Stimulated activated naive CD8-positive, alpha-beta T cell treated with anti-CD3 and anti-CD28 coated beads, Interleukin-15, Interleukin-2, amounts not matched to agents 100 U/mL and 50 U/mL, for 24 hours (primary cell): ENCODE data around the gene EFEMP2.
A peak's percentile ranks its signal among the peaks of the same experiment; 100 is the strongest.

ENCODE experiments used
- ATAC-seq: fragments of 150-1000 bp; cut with Tn5 transposase; one replicate; pipeline ENCODE4 v1.10.0; 2021
- DNase-seq: peaks from one replicate; pipeline ENCODE4 v3.0.0; 2021

The EFEMP2 gene

GRCh38 chr11:65885231-65885630, 12.6 kb upstream of the EFEMP2 start:
- DNase-seq, result no peak
- no peak for ATAC-seq

GRCh38 chr11:65884716-65885092, 12.1 kb upstream of the EFEMP2 start:
- DNase-seq, result peak; percentile 88

DNA sequence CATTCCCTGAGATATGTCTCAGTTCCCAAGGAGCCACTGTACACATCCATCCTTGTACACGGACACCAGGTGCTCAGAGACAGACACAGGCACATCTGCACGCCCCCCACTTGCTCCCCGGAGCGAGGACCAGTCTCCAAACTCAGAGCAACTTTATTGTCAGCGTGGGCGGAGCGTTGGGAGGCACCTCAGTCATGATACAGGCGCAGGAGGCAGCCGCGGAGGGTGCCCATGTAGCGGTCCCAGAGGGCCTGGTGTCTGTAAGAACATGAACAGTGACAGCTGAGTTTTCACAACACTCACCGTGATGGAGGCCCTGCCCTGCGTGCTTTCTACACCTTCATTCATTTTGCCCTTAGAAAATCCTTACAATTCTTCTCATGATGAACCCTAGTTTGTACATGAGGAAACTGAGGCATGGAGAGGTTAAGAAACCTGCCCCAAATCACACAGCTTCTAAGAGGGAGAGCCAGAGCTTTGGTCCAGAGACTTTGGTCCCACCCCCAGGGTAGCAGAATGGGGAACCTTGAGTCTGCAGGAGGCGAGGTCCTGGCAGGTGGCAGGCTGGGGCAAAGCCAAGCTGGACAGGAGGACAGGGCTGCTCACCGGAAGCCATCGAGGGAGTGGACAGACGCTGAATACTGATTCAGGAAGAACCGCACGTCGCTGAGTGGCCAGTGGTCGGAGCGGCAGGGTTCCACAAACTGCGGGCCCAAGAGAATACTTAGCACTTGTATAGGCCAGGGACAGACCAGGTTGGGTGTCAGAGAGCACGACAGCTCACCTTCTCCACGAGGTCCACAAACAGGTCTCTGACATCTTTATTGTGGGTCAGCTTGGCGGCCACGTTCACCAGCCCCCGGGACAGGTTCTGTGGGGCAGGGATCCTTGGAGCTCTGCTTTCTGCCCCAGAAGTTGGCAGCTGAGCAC, 11.5 kb upstream of the EFEMP2 start:
- ATAC-seq (no peak), DNase-seq (no peak)

More at GRCh38 chr11:65884716-65885092, 12.1 kb upstream of the EFEMP2 start:
- ATAC-seq, result peak; percentile 44

GRCh38 chr11:65883058-65883761, 10.6 kb upstream of the EFEMP2 start:
- no peak for DNase-seq

DNA sequence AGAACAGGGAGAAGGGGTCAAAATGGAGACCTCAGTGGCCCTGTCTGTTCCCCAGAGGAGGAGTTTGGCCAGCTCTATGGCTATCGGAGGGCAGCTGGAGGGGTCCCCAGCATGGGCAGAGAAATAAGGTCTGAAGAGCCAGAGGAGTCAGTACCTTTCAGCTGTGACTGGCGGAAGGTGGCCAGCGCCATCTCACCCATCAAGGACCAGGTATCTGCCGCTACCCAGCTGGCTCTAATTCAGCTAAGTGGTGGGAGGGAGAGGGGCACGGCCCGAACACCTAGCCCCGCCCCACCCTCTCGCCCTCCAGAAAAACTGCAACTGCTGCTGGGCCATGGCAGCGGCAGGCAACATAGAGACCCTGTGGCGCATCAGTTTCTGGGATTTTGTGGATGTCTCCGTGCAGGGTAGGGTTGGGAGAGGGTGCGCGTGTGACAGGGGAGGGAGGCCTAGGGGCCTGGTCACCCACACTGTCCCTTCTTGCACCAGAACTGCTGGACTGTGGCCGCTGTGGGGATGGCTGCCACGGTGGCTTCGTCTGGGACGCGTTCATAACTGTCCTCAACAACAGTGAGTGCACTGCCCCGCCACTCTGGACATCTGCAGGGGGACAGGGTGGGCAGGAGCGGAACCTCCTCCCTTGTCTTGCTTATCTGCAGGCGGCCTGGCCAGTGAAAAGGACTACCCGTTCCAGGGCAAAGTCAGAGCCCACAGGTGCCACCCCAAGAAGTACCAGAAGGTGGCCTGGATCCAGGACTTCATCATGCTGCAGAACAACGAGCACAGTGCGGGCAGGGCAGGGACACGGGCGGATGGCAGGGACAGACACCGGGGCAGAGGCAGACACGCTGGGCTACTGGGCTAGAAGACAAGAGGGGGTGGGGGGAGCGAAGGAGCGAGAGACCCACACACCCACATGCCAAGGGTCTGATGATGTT, 9.8 kb upstream of the EFEMP2 start:
- DNase-seq (no peak), ATAC-seq (no peak)

More at GRCh38 chr11:65883058-65883761, 10.6 kb upstream of the EFEMP2 start:
- no peak for ATAC-seq

DNA sequence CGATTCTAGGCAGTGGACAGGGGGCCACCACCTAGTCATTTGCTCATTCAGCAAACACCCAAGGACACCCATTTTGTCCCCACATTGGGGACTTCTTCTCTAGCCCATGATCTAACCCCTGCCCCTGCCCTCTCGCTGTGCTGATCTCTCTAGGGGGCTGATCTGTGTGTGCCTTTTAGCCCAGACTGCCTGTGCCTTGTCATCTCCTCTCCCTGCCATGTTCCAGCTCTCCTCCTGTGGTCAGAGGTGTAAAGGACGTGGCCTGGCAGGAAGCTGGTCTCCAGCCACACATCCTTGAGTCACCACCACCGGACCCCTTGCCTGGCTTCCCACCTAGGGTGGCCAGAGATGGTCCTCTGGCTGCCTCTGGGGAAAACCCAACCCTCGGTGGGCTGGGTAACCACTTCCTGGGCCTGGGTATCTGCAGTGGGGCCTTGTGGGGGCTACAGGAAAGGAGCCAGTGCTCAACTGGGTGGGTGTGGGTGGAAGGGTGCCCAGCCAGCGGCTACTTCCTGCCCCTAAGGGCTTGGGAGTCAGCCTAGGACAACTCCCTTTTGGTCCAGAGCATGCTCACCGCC, 8.3 kb upstream of the EFEMP2 start:
- DNase-seq (peak; percentile 50), ATAC-seq (peak; percentile 36)

GRCh38 chr11:65880027-65880426, 7.4 kb upstream of the EFEMP2 start:
- DNase-seq, result no peak
- ATAC-seq, result no peak

- ATAC-seq (peak; percentile 76), DNase-seq (peak; percentile 72)
These were observed 7.0 kb upstream of the EFEMP2 start, which contains the start of gene CTSW for GRCh38 chr11:65879617-65880016. TSS of gene CTSW (plus strand) at chr11:65879837. CDS start at chr11:65879855, 18 bp downstream.

DNA sequence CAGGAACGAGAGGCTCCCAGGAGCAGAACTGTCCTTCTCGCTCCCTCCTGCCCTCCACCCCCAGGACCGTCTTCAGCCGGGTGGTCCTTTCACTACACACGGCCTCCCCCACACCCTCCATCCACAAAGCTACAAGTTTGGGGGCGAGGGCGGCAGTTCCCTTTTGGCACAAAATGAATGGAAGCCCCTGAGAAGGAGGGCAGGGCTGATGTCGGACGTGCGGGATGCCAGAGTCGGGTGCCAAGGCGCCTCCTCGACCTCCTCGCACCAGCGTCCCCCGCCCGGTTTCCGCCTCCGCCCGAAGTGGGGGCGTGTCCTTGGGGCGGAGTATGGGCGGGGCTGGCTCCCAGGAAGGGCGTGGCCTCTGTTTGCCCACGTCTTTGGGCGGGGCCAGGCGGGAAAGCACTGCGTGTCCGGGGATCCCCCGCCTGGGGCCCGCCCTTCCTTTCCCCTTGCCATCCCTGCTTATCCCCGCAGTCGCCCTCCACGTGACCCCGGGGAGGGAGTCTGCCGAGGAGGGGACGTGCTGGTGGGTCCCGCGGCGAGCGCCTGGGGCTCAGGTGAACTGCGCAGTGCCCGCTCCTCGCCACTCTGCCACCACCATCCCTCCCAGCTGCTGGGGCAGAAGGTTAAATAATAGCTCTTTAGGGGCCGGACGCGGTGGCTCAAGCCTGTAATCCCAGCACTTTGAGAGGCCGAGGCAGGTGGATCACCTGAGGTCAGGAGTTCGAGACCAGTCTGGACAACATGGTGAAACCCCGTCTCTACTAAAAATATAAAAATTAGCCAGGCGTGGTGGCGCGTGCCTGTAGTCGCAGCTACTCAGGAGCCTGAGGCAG, 937 bp upstream of the EFEMP2 start:
- ATAC-seq (peak; percentile 86), DNase-seq (peak; percentile 98)

DNA sequence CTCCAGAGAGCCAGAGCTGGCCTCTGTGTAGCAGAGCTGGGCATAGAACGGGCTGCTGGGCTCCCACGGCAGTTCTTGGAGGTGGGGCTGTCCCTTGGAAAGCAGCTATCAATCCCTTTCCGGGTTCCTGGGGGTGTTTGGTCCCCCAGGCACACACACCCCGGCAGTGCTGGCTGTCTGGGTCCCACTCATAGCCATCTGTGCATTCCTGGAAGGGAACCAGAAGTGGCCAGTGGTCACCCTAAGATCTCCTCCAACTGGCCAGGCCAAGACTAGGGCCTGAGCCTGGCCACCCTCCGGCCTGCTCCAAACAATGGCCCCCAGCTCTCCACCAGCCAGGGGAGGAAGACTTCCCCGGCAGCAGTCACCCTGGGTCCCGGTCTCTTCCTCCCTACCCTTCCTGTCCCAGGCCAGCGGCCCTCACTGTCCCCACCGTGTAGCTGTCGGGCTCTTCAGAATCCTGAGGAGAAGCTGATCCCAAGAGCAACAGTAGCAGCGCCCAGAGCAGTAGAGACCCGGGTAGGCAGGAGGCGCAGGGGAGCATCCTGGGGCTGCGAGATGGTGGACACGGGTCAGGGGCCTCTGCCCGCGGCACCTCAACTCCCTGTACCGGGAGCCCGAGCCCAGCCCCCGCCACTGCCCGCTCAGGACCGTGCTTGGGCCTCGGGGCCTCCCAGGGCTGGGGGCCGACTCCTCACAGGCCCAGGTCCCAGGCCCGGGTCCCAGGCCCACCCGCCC, 620 bp downstream of the EFEMP2 start:
- DNase-seq (no peak), ATAC-seq (no peak)

DNA sequence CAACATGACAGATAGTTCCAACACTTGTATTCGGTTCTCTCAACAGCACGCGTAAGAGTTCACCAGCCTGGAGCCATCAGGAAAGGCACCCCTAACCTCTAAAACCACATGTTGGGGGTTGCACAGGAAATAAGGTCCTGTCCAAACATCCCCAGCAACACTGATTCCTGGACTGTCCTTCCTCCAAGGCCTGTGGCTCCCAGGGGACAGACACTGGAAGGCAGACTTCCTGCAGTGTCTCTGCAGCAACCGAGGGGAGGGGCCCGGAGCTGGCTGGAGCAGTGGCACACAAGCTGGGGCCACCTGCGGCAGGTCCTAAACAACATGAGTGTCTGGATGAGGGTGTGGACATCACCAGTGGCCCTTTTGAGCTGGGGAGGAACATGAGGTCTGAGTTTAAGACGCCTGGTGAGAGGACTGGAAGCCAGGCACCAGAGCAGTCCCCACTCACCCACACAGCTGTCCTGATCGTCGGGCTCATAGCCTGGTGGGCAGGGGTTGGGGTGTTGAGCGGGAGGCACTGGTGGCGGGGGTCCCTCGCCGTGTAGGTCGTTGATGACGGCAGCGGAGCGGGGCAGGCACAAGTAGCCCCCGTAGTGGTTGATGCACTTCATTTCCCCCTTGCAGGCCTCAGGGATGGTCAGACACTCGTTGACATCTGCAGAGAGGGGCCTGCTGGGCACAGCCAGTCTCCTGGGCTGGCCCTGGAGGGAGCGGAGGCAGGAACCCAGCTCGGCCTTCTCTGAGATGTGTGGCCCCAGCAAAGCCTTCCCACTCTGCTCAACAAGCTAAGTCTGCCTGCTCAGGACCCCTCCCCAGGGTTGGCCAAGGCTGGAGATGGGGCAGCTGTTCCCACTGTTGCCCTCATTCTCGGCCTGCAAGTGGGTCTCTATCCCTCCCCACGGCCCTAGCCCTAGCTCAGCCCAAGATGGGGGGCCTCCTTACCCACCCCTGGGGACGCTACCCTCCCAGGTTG, 1.6 kb downstream of the EFEMP2 start:
- DNase-seq, result no peak
- ATAC-seq, result no peak

GRCh38 chr11:65870307-65870658, 2.3 kb downstream of the EFEMP2 start:
- ATAC-seq (no peak), DNase-seq (no peak)

GRCh38 chr11:65869643-65870306, 2.8 kb downstream of the EFEMP2 start:
- ATAC-seq, result no peak
- DNase-seq, result no peak

DNA sequence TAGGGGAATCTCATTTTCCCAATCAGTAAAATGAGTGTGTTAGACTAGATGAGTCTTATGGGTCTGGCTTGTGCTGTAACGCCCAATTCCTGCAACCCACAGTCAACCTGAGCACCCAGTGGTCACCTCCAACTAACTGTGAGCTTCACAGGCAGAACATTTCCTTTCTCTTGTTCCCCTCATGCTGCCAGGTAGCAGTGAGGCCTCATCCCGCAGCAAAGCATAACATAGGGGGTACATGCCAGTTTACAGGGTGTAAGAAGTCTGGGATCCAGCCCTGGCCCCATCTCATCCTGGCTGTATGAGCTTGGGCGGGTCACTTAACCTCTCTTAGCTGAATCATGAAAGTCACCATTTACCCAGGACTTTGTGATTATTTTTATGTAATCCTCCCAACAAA, 3.7 kb downstream of the EFEMP2 start:
- DNase-seq, result no peak
- ATAC-seq, result no peak

DNA sequence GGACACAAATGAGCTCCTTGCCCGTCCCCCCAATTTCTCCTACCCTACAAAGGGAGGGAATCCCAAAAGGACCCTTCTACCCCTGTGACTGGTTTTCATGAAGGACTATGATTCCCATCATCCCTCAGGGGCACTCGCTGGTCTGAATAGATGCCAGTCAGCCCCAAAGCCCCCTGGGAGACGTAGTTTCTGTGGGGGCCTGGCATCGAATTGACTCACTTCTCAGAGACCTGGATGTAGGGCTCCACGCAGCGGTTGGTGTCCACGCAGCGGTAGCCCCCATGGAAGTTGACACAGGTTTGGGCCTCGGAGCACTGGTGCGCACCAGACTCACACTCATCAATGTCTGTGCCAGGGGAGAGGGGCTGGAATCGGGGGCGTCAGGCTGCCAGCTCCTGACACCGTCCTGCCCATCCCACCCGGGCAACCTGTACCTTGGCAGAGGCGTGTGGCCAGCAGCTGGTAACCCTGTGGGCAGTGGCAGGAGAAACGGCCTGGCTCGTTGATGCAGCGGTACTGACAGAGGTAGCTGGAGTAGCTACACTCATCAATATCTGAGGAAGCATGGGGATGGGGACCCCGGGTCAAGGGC, 4.4 kb downstream of the EFEMP2 start:
- ATAC-seq (no peak), DNase-seq (no peak)

DNA sequence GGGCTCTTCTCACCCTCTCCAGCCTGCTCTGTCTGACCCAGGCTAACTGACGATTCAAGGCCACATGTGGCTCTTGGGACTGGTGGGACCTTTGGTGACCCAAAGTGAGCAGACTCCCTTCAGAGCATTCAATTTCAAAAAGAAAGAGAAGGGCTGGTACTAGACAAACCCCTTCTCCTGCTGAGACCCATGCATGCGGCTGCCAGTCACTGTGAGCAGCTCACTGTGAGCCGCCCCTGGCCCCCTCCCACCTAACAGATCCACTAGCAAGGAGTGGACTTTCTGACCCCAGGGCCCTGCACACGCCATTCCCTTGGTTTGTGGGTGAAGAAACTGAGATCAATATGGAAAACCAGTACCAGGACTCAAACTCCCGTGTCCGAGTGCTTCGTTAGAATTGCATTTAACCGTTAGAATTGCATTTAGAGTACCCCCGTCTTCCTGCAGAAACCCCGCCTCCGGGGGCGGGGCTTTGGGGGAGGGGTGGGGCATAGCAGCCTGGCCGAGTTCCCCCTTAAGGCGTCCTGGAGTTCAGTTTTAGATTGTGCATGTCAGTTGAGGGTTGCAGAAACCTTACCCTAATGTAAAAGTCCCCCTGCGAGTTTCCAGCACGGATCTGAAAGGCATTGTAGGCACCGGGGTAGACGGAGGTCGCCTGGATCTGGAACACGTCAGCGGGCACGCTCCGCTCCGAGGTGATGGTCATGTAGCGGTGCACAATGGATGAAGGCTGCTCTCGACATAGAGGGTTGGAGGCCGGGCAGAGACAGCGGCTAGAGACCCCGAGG, 5.1 kb downstream of the EFEMP2 start:
- DNase-seq, result peak; percentile 63
- ATAC-seq, result no peak
